Neural cell (in vitro differentiated cells): ENCODE measurements around the gene KLHDC4. TPM values are rescaled to one million over a fixed set of nuclear protein-coding genes. Genes with fewer than 3 reads are reported as not detected.

Source experiments
- H2AFZ ChIP-seq: fragments of 200-600, 300-800 bp; sonication (generic), shearing (Covaris generic); 2 replicates; pipeline ENCODE4 v1.6.0; 2014; ENCODE audit warnings: low read depth, mild to moderate bottlenecking, antibody characterized with exemption, low read length, moderate library complexity
- H3F3A ChIP-seq: fragments of 200-600 bp; shearing (Covaris generic); 2 replicates; pipeline ENCODE4 v1.6.1; 2016; ENCODE audit warnings: mild to moderate bottlenecking, moderate library complexity, mixed read lengths, antibody characterized with exemption, low read length; ENCODE audit not compliant: insufficient read depth, poor library complexity, severe bottlenecking
- H3K27ac ChIP-seq: fragments of 200-600, 300-800 bp; sonication (generic), shearing (Covaris generic); 2 replicates; pipeline ENCODE4 v1.5.1; 2014; ENCODE audit warnings: mild to moderate bottlenecking, low read length, moderate library complexity
- H3K27me3 ChIP-seq: fragments of 300-800, 200-600 bp; sonication (generic), shearing (Covaris generic); 2 replicates; pipeline ENCODE4 v1.6.0; 2014; ENCODE audit warnings: mild to moderate bottlenecking, low read depth, low read length, moderate library complexity; ENCODE audit not compliant: insufficient read depth
- H3K36me3 ChIP-seq: fragments of 300-800, 200-600 bp; sonication (generic), shearing (Covaris generic); 2 replicates; pipeline ENCODE4 v1.5.1; 2014; ENCODE audit warnings: mild to moderate bottlenecking, antibody characterized with exemption, low read length, moderate library complexity; ENCODE audit not compliant: insufficient read depth
- H3K4me2 ChIP-seq: fragments of 300-800, 200-600 bp; sonication (generic), shearing (Covaris generic); 2 replicates; pipeline ENCODE4 v1.6.0; 2014; ENCODE audit warnings: mild to moderate bottlenecking, low read length
- H3K4me3 ChIP-seq: fragments of 300-800, 200-600 bp; sonication (generic), shearing (Covaris generic); 2 replicates; pipeline ENCODE4 v1.5.1; 2014; ENCODE audit warnings: mild to moderate bottlenecking, low read length, moderate library complexity
- H3K79me2 ChIP-seq: fragments of 200-600 bp; shearing (Covaris generic); replicated peaks from 2 replicates; pipeline ENCODE4 v1.6.0; 2014; ENCODE audit warnings: mild to moderate bottlenecking, low read length, moderate library complexity; ENCODE audit not compliant: insufficient read depth
- H3K9ac ChIP-seq: fragments of 300-800, 200-600 bp; sonication (generic), shearing (Covaris generic); 2 replicates; pipeline ENCODE4 v1.6.1; 2016; ENCODE audit warnings: mild to moderate bottlenecking, low read length, mixed read lengths
- H3K9me2 ChIP-seq: fragments of 200-600 bp; shearing (Covaris generic); 2 replicates; pipeline ENCODE4 v1.6.1; 2016; ENCODE audit warnings: mild to moderate bottlenecking, low read length, mixed read lengths; ENCODE audit not compliant: insufficient read depth
- H3K9me3 ChIP-seq: fragments of 200-600, 300-800 bp; sonication (generic), shearing (Covaris generic); 2 replicates; pipeline ENCODE4 v1.6.1; 2016; ENCODE audit warnings: mild to moderate bottlenecking, mixed run types, low read length, moderate library complexity, mixed read lengths
- H4K20me1 ChIP-seq: fragments of 200-600 bp; shearing (Covaris generic); 2 replicates; pipeline ENCODE4 v1.6.1; 2016; ENCODE audit warnings: mild to moderate bottlenecking, mixed run types; ENCODE audit not compliant: insufficient read depth
- EP300 ChIP-seq: fragments of 450-650 bp; conservative IDR thresholded peaks from 2 replicates; pipeline ENCODE4 v1.6.1; 2014; ENCODE audit warnings: antibody characterized with exemption, mild to moderate bottlenecking, moderate library complexity; ENCODE audit not compliant: poor library complexity, severe bottlenecking
- EZH2 ChIP-seq: fragments of 200-600, 300-800 bp; shearing (Covaris generic), sonication (generic); IDR thresholded peaks from 2 replicates; pipeline ENCODE4 v1.6.1; 2014; ENCODE audit warnings: antibody characterized with exemption, low read length, borderline replicate concordance, mild to moderate bottlenecking; ENCODE audit not compliant: insufficient read depth, poor library complexity, severe bottlenecking
- MXI1 ChIP-seq: fragments of 450-650 bp; conservative IDR thresholded peaks from 2 replicates; pipeline ENCODE4 v1.6.1; 2014; ENCODE audit warnings: antibody characterized with exemption, mild to moderate bottlenecking; ENCODE audit not compliant: poor library complexity, severe bottlenecking
- POLR2AphosphoS5 ChIP-seq: IDR thresholded peaks from 2 replicates; pipeline ENCODE4 v1.6.1; 2012
- RAD21 ChIP-seq: fragments of 450-650 bp; conservative IDR thresholded peaks from 2 replicates; pipeline ENCODE4 v1.6.1; 2014; ENCODE audit warnings: antibody characterized with exemption, mild to moderate bottlenecking, moderate library complexity
- SMC3 ChIP-seq: fragments of 450-650 bp; conservative IDR thresholded peaks from 2 replicates; pipeline ENCODE4 v1.6.1; 2014; ENCODE audit warnings: antibody characterized with exemption, mild to moderate bottlenecking, moderate library complexity; ENCODE audit not compliant: poor library complexity
- TAF1 ChIP-seq: IDR thresholded peaks from 2 replicates; pipeline ENCODE4 v1.6.1; 2012; ENCODE audit warnings: low read depth
- polyA plus RNA-seq: library from polyadenylated mRNA; depleted of rRNA; stranded (reverse); fragments of >200 nt; gene quantifications from 2 replicates; pipeline ENCODE4 v1.2.3, GENCODE V29; 2014
- TF ChIP-seq, protein P1 (sequence below): IDR thresholded peaks from 2 replicates; pipeline ENCODE4 v1.6.1; 2012; ENCODE audit warnings: borderline replicate concordance
- TF ChIP-seq, protein P2 (sequence below): fragments of 450-650 bp; IDR thresholded peaks from 2 replicates; pipeline ENCODE4 v1.5.1; 2014; ENCODE audit warnings: antibody characterized with exemption, mild to moderate bottlenecking, moderate library complexity; ENCODE audit not compliant: poor library complexity, severe bottlenecking

The KLHDC4 gene
- polyA plus RNA-seq, 1 donor from 2014 or later = 27.5 TPM

DNA sequence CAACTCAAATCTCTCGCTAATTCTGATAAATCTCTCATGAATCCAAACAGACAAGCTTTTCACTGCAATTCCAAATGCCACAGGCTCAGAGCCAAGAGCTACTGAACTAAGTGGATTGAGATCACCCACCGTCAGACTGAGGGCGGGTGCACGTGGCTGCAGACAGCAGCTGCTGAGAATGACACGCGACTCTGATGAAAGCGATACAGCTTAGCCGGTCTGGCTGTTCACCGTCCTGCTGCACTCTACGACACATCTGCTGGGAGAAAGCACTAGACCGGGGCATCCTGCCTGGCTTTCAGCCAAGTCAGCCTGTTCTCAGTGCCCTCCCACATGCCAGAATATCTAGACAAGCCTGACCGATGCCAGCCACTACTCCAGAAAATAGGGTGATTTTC, 42.6 kb downstream of the KLHDC4 start:
- Histone ChIP-seq H3K27me3 (no peaks in the 10 kb centered on the region), H4K20me1 (no peaks in the 10 kb centered on the region), H3K4me2 (no peak overlapping the region), H3K36me3 (no peaks in the 10 kb centered on the region), H3K27ac (no peak overlapping the region), H3K9ac (no peak overlapping the region), H3F3A (no peaks in the 10 kb centered on the region), H3K4me3 (no peak overlapping the region), H3K9me2 (no peaks in the 10 kb centered on the region), H3K79me2 (no peaks in the 10 kb centered on the region), H2AFZ (no peak overlapping the region), H3K9me3 (no peaks in the 10 kb centered on the region)
- no peak for TF ChIP-seq RAD21
- no peak for TF ChIP-seq SMC3
- no peak for TF ChIP-seq EZH2
- TF ChIP-seq, protein P1, sequence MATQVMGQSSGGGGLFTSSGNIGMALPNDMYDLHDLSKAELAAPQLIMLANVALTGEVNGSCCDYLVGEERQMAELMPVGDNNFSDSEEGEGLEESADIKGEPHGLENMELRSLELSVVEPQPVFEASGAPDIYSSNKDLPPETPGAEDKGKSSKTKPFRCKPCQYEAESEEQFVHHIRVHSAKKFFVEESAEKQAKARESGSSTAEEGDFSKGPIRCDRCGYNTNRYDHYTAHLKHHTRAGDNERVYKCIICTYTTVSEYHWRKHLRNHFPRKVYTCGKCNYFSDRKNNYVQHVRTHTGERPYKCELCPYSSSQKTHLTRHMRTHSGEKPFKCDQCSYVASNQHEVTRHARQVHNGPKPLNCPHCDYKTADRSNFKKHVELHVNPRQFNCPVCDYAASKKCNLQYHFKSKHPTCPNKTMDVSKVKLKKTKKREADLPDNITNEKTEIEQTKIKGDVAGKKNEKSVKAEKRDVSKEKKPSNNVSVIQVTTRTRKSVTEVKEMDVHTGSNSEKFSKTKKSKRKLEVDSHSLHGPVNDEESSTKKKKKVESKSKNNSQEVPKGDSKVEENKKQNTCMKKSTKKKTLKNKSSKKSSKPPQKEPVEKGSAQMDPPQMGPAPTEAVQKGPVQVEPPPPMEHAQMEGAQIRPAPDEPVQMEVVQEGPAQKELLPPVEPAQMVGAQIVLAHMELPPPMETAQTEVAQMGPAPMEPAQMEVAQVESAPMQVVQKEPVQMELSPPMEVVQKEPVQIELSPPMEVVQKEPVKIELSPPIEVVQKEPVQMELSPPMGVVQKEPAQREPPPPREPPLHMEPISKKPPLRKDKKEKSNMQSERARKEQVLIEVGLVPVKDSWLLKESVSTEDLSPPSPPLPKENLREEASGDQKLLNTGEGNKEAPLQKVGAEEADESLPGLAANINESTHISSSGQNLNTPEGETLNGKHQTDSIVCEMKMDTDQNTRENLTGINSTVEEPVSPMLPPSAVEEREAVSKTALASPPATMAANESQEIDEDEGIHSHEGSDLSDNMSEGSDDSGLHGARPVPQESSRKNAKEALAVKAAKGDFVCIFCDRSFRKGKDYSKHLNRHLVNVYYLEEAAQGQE = no peak
- TF ChIP-seq POLR2AphosphoS5 = no peak
- TF ChIP-seq EP300 = no peak
- TF ChIP-seq, protein P2, sequence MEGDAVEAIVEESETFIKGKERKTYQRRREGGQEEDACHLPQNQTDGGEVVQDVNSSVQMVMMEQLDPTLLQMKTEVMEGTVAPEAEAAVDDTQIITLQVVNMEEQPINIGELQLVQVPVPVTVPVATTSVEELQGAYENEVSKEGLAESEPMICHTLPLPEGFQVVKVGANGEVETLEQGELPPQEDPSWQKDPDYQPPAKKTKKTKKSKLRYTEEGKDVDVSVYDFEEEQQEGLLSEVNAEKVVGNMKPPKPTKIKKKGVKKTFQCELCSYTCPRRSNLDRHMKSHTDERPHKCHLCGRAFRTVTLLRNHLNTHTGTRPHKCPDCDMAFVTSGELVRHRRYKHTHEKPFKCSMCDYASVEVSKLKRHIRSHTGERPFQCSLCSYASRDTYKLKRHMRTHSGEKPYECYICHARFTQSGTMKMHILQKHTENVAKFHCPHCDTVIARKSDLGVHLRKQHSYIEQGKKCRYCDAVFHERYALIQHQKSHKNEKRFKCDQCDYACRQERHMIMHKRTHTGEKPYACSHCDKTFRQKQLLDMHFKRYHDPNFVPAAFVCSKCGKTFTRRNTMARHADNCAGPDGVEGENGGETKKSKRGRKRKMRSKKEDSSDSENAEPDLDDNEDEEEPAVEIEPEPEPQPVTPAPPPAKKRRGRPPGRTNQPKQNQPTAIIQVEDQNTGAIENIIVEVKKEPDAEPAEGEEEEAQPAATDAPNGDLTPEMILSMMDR = no peak
- no peak for TF ChIP-seq MXI1
- TF ChIP-seq TAF1 = no peak

- no peak overlapping the region for H3K4me3 ChIP-seq
- no peak overlapping the region for H2AFZ ChIP-seq
- no peaks in the 10 kb centered on the region for H4K20me1 ChIP-seq
- H3K4me2 ChIP-seq = no peak overlapping the region
- no peaks in the 10 kb centered on the region for H3K9me2 ChIP-seq
- no peaks in the 10 kb centered on the region for H3K36me3 ChIP-seq
- no peak for TF ChIP-seq MXI1
- TF ChIP-seq RAD21 = no peak
- no peak for TF ChIP-seq TAF1
- TF ChIP-seq, protein P1 = no peak
- TF ChIP-seq, protein P2 = no peak
- TF ChIP-seq SMC3 = no peak
- TF ChIP-seq EZH2 = no peak
- no peaks in the 10 kb centered on the region for H3K79me2 ChIP-seq
- H3K9me3 ChIP-seq = no peaks in the 10 kb centered on the region
- no peak overlapping the region for H3K27ac ChIP-seq
- H3K27me3 ChIP-seq = no peaks in the 10 kb centered on the region
- no peaks in the 10 kb centered on the region for H3F3A ChIP-seq
- no peak overlapping the region for H3K9ac ChIP-seq
These were observed 43.1 kb downstream of the KLHDC4 start for GRCh38 chr16:87722590-87723225.
